Activated T-cell treated with anti-CD3 and anti-CD28 coated beads for 24 hours (primary cell): ENCODE measurements around the gene PRKCE.
"Not testable (repeated sequence)": the region's sequence is repeated elsewhere in the genome, so short reads cannot be mapped to it uniquely, and the experiment has no call there.

ENCODE experiments used
- DNase-seq: peaks from one replicate; pipeline ENCODE4 v3.0.0-alpha.2; 2020; ENCODE audit warnings: low read depth

PRKCE gene

DNA sequence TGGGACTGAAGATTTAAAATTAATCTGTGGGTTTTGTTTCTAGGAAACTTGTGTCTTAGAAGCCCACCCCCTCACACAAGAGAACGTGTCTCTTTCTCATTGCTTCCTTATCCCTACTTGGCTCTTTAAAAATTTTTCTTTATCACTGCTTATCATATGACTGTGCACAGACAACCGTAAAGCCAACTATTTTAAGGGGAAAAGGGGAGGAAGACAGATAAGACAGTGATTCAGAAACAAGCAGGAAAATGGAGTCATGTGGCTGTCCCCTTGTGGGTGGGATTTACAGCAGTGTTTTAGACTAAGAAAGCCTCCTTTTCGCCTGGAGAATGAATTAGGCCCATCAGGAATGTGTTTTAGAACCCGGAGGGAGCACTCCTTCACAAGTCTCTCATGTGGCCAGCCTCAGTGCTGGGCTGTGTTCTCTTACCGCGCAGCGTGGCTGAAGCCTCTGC is 17.6 kb downstream of the PRKCE start:
- DNase-seq = no peak

DNA sequence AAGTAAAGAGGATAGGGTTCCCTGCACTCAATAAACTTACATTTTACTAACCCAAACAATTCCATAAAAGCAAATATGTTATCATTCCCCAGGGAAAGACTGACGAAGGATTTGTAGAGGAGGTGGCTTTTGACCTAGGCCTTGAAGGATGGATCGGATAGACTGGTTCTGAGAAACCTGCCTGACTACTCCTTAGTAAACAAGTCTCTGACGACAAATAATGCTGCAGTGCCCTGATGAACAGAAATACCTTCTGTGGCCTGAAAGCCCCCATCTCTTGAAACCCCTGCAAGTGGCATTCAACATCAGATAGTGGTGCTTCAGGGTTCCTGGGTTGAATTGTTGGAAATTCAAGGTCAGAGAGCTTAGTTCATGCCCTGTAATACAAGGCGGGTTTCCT is 19.2 kb downstream of the PRKCE start:
- no peak for DNase-seq

DNA sequence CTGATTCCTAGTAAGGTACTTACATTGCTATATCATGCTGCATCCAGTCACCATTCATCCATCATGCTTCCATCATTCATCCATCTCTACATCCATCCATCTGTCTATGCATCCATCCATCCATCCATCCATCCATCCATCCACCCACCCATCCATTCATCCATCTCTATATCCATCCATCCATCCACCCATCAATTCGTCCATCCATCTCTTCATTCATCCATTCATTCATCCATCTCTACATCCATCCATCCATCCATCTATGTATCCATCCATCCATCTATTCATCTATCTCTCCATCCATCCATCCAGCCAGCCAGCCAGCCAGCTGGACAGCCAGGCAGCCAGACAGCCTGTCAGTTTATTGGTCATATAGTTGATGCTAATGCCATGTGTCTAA is 20.7 kb downstream of the PRKCE start:
- DNase-seq = no peak

DNA sequence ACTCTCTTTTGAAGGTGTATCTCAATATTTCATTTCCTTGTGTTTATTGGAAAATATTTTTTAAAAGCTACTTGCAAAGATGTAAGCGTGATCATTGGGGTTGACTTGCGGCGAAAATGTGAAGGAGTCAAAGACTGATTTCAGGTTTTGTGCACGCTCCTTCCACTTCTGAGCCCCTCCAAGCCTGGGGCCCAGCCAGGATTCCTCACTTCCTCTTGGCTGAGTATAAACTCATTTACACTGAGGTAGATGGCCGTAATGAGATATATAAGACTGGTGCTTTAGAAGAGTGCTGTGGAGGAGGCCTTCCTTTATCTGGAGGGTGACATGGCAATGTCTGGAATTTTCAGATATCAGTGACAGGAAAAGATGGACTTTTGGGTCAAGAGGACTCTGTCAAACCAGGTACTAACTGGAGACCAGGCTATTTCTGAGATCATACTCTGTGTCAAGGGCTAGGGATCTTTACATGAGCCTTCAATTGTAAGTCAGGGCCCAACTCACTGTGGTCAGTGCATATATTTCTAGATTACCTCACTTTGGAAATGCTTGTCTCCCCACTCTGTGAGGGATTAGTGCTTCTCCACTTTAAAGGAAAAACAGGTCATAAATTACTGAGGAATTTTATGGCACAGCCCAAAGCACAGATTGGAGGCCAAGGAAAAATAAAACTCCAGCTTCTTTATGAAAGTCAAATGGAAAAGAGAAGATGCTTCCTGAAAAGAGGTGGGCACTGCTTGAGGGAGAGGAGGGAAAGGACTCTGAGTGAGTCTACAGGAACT is 22.8 kb downstream of the PRKCE start:
- no peak for DNase-seq

DNA sequence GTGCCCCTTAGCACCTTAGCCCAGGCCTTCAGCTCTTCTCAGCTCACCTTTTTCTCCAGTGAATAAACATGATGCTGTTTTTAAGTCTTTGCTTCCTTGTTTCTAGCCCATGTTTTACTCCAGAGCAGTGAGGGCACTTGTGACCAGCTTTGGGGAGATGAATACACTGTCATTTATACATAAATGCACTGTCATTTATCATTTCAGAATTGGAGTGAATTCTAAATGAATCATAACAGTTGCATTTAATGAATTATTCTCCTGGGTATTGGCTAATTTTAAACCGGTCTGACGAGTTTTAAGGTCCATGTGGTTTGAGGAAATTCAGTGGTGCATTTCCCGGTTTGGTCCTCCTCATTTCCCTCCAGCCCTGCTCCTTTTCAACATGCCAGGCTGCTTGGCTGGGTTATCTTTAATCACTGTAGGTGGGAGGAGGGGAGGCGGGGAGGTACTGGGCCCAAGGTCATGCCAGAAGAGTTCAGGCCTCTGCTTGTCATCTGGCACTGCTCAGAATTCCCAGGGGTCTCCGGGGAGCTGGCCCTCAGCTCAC is 23.9 kb downstream of the PRKCE start:
- no peak for DNase-seq

DNA sequence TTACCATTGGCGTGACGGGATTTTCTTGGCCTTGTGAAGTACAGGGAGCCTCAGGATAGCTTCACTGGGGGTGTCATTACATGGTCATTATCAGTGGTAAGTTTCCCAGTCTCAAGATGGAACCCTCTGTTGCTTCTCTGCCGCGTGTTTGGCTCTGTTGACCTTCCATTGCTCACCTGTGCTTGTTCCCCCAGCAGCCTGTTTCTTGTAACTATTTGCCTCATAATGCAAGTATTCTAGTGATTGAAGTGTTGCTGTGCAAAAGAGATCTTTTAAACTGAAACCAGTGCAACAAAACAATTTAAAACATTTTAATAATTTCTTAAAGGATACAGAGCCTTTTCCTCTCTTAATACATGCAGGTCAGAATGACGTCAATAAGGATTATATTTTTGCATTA is 24.6 kb downstream of the PRKCE start:
- no peak for DNase-seq

DNA sequence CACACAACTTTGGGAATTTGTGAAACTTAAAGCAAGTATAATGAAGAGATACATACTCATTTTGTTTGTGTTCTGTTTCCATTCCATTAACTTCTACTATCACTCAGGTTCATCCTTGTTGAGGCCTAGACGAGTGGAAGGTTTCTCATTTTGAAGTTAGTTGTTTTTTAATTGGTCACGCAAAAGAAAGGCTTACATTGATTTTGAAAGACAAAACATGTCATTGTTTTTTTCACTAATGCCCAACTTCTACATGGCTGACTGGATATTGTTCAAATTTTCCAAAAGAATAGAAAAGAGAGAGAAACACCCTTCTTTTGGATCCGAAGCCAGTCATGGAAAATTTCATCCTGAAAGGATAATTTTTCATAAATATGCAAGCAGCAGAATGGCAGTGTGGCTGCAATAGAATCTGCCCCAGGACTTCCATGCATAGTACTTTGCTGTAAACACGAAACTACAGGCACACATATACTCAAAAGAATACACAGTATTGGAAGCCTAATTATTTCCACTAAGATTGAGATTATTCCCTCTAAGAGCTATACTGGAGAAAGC is 27.4 kb downstream of the PRKCE start:
- DNase-seq = no peak

DNA sequence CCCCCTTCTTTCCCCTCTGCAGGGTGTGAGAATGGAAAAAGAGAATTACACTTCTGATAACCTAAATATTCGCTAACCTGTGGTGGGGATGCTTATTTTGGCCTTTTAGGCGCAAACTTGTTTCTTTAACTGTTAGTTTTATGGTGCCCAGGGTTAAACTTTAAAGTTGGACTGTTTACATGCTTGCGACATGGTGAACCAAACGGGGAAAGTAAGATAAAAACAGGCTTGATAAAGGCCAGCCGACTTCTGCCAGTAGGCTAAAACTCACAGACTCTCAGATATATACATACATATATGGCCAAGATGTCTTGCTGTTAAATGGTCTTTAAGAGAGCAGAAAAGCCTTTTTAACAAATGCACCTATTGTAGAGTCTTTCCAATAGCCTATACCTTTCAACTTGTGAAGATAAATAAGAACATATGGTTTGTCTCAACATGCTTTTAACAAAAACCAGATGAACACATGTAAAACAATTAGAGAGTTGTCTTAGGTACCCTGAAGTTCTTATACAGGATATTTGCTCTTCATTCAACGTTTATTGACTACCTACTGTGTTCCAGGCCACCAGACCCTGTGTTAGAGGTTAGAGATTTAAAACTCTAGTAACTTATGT is 29.0 kb downstream of the PRKCE start:
- no peak for DNase-seq

DNA sequence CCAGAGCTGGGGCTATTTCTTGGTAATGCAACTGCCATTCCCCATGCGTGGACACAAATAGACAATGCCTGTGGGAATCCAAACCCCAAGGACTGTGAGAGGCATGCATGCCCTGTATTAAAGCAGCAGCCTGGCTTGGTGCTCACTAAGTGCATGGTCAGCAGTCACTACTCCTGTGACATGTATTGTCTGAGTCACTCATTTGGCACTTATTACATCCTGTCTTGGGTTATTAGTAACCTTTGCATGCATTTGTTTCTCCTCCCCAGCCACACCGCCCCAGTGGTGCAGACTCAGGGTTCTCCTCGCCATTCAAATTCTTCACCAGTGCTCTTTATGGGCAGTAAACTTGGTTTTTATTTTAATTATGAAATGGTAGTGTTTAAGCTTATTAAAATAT is 30.2 kb downstream of the PRKCE start:
- no peak for DNase-seq

DNA sequence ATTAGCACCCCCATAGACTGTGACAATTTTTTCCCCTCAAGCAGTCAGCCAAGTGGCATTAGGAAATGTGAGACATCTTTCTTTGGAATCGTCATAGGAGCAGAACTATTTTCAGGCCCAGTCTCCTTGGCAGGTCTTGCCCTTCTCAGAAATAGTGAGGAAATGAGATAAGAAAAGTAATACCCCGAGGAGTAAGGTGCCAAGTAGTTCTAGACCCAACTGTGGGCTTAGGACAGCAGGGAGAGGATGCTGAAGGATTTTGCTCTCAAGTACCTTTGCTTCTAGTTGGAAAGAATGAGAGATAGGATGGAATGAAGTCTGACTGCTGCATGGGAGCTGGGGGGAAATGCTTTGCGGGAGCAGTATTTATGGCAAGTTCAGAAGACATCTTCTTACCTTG is 31.8 kb downstream of the PRKCE start:
- no peak for DNase-seq

DNA sequence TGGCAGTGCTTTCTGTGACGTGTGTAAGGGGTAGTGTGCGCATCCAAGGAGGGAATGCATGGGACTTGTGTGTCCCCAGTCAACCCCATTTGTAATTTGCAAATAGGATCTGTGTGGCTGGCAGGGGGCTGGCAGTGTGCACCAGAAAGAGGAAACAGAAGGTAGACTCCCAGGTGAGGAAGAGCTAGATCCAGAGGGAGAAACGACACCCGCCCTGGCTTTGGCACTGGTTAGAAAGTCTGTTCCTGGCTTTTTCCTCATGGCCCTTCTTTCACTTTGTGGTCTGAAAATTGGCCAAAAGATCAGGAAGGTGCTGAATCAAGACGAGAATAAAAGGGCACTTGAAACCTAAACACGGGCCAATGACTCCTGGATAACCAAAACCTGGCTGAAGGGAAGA is 33.3 kb downstream of the PRKCE start:
- DNase-seq = no peak

DNA sequence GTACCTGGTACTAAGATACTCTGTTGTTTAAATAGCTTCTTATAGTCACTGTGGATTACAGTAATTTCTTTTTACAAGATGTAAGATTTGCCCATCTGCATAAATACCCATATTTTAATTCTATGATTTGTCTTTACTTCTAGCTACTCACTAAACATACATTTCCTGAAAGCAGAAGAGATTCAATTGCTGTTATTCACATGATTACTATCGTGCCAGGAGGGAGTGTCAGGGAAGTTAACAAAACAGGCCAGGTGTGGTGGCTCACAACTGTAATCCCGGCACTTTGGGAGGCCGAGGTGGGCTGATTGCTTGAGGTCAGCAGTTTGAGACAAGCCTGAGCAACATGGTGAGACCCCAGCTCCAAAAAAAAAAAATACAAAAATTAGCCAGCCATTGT is 33.8 kb downstream of the PRKCE start:
- no peak for DNase-seq

DNA sequence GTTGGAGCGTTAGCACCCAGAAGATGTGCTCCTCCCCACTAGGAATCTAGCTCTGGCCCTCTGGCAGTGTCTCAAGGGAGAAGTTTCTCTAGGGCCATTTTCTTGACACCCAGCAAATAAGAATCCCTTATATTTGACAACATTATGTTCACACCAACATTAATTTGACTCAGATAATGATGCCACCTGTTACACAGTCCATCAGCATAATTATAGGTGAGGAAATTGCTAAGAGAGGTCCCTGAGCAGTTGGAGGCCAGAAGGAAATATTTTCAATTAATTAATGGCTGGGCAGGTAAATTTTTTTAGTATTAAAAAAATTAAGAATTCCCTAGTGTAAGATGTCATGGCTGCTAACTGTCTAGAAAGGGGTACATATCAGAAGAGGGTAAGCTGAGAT is 36.5 kb downstream of the PRKCE start:
- DNase-seq = no peak

DNA sequence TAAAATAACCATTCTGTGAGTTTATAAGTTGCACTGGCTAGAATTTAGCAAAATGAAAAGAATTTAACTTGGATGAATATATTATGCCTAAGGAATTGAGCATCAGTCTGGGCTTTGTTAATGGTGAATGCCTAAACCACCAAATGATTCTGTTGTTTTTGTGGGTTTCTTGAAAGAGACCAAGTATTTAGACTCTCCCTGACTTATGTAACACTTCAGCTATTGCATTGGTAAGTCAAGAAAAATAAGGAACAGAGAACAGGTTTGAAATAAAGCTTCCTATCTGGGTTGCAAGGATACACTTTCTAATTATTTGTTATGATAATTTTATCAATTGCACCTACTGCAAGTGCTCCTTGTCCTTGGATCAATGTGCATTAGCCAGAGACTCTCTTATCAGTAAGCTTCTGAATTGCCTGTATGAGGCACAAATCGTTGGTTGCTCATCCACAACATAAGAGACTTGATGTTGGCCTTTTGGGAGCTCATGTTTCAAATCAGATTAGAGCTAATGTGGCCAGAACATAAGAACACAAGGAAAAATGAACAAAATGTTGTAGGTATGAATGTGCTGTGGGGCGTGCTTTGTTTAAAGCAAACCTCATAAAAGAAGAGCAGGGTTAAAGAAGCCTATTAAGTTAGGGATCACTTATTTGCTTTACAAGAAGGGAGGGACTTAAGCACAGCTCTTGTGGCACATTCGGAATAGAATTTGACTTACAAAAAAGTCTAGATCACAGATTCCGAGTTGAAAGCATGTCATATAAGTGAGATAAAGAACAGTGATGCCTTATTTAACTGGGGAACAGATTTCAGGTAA is 37.2 kb downstream of the PRKCE start:
- DNase-seq = no peak

DNA sequence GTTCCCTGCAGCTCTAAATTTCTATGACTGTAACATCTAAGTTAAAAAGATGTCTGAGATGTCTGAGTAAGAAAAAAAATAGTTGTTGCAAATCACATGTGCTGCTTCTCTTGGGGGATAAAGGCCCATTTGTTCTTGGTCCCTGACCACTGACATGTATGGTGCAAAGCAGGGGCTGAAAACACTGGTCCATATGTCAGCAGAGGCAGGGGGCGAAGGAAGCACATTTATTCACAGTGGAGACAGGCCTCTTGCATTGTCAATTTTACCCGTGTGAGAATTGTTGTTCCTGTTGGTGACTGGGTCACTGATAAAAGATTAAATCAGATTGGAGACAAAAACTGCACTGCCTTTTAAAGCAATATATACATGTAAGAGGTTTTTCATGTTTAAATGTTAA is 38.8 kb downstream of the PRKCE start:
- DNase-seq = no peak

DNA sequence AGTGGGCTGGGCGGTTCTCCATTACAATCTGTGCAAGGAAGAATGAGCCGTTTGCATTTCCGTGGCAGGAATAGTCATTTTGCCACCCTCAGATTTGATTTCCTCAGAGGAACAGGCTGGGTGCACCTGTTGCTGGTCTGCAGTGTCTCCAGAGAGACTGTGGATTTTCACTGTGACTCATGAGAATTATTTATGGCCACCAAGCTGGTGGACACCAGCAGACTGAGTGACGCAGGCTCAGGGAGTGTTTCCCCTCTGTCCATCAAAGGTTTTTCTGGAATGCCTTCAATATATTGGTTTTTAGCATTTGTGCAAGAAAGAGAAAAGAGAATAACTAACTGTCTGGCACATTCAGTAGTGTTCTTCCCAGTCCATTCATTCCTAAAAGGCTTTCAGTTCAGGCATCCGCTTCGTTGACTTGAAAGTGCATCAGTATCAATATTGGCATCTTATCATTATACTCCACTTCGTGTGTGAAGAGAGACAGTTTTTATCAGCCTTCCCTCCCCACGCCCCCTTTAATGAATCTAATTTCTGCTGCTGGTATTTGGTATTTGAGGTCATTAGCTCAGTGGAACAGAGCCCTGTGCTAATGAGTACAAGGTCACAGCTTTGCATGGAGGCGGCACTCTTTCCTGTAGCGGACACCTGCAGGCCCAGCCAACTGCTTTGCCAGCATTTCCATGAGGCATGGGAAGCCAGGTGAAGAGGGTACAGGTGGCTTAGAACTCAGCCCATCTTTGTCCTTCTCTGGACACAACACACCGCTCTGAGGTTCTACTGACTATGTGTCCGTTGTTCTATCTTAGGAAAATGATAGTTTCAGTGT is 39.9 kb downstream of the PRKCE start:
- no peak for DNase-seq

DNA sequence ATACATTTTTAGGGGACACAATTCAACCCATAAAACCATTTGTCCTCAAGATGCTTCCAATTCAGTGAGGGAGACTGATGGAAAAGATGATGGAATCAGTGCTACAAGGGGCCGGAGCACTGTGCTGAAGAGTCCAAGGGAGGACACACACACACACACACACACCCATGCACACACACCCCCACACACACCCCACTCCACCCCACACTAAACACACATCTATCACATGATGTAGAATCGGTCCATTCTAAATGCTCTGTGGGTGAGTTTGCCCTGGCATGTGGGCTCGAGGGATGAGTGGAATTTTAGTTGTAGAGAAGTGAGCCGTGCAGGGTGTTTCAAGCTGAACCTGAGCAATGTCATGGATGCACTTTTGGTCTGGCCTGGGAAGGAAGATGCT is 41.1 kb downstream of the PRKCE start:
- DNase-seq = no peak

DNA sequence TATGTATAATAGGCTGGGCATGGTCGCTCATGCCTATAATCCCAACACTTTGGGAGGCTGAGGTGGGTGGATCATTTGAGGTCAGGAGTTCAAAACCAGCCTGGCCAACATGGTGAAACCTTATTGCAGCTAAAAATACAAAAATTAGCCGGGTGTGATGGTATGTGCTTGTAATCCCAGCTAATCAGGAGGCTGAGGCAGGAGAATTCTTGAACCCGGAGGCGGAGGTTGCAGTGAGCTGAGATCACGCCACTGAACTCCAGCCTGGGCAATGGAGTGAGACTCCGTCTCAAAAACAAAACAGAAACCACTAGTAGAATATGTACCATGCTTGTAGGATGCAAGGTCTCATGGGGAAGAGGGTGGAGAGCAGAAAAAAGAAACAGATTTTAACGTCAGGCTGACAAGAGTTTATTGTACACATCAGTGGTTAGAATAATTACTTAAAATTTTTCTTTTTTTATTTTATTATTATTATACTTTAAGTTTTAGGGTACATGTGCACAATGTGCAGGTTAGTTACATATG is 44.1 kb downstream of the PRKCE start:
- DNase-seq = not testable (repeated sequence)

DNA sequence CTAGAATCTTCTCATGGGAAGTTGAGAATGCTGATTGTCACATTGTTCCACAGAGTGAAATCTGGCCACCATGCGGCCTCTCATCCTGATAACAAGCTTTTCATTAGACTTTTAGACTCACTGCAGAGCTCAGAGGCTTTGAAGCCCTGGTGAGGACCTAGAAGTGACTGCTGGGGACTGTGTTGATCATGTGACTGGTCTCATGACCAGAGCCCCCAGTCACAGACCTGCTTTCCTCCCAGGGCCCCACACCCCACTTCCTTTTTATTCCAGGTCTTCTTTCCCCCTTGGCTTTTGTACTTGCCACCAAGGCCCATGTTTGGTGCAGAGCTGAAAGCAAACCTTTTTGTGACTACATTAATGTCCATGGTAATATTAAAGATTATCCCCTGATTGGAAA is 45.2 kb downstream of the PRKCE start:
- DNase-seq = no peak

DNA sequence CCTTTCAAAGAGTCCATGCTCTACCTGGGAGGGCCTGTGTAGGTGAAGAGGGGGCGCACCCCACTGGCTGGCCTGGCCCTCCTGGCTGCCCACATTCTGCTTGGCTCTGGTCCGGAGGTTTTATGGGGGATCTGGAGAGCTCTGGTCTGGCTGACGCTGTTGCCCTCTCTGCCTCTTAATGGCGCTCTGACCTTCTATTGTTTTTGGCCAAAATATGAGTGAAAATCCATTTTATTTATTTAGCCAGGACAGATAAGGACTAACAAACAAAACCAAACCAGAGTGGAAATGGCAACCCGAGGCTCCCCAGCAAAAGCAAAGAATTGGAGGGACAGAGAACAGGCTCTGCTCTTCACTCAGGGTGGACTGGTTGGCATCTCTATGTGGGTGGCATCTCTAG is 45.7 kb downstream of the PRKCE start:
- DNase-seq = no peak

DNA sequence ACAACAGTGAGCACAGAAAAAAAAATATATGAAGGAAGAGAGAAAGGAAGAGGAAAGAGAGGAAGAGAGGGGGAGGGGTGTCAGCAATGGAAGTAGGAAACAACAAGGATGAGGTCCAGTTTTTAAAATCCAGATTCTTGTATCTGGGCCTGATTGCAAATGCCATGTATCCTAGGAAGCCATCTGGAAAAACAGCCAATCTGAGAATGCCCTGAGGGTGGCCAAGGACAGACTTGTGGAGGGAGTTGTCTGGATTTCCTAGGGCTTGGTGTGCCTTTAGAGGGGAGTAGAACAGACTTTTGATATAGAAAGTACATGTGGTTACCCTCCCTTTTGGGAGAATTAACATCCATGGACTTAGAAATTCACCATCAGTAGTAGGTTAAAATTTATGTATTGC is 47.1 kb downstream of the PRKCE start:
- DNase-seq = no peak
